IPS-18c (cell line): ENCODE data around the gene EIF4EBP2.

Experiments used
- H3K4me3 ChIP-seq: 2 replicates; pipeline ENCODE4 v1.7.0; 2013; ENCODE audit warnings: low read depth, mild to moderate bottlenecking, low read length, moderate library complexity; ENCODE audit not compliant: insufficient read depth
- H3K9me3 ChIP-seq: one replicate; pipeline ENCODE4 v1.6.1; 2013; ENCODE audit warnings: mild to moderate bottlenecking, low read length, moderate library complexity; ENCODE audit not compliant: control insufficient read depth, insufficient read depth

The EIF4EBP2 gene

GRCh38 chr10:70374775-70375614, 28.9 kb upstream of the EIF4EBP2 start:
- Histone ChIP-seq H3K9me3 (peaks cover 3% of the 10 kb centered on the region), H3K4me3 (no peak overlapping the region)

DNA sequence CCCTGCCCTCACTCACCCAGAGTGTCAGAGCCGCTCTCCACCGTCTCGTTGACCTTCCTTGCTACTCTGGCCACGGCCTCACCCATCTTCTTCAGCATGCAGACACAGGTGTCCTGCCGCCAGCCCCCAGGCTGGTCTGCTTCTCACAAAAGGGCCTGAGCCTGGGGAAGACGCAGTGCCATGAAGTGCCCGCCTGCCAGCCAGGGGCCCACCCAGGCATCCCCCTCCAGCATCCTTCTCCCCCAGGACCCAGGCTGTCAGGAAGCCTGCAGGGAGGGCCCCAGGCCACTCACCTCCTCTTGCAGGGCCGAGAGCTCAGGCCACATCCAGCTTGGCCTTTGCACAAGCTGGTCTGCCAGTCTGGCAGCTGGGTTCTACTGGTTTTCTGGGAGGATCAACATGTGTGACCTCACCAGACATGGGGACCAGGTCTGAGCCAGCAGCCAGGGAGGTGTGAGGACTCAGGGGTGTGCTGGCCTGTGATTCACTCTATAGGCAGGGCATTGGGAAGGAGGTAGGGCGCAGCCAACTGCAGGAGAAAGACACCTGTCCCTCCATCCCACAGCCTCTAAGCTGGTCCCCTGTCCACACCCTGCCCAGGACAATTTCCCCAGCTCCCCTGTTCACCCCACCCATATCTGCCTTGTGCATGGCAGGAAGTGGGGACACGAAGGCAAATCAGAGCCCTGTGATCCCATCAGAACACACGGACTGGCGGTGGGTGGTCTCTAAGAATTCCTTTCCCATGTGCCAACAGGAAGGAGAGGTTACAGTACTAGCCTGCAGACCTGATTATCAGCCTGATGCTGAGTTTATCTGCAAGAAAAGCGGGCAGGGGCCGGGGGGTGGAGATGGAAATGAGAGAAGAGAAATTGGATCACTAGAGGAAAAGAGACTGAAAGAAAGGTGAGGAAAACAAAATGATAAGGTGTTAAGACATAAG, 27.2 kb upstream of the EIF4EBP2 start:
- no peak overlapping the region for H3K4me3 ChIP-seq

DNA sequence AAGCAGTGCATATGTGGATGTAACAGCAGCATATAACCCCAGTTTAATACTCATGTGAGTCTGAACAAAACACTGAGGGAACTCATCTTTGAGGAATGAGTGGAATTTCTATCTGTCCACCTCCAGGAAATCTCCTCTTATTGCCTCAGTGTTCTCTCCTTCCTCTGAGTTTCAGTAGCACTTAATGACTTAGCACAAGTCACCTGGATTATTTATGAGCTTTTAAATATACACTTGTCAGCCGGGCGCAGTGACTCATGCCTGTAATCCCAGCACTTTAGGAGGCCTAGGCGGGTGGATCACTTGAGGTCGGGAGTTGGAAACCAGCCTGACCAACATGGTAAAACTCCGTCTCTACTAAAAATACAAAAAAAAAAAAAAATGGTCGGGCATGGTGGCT, 25.8 kb upstream of the EIF4EBP2 start:
- Histone ChIP-seq H3K9me3 (peaks cover 3% of the 10 kb centered on the region), H3K4me3 (no peak overlapping the region)

More for the DNA sequence above, 27.2 kb upstream of the EIF4EBP2 start:
- H3K9me3 ChIP-seq: peaks cover 3% of the 10 kb centered on the region

DNA sequence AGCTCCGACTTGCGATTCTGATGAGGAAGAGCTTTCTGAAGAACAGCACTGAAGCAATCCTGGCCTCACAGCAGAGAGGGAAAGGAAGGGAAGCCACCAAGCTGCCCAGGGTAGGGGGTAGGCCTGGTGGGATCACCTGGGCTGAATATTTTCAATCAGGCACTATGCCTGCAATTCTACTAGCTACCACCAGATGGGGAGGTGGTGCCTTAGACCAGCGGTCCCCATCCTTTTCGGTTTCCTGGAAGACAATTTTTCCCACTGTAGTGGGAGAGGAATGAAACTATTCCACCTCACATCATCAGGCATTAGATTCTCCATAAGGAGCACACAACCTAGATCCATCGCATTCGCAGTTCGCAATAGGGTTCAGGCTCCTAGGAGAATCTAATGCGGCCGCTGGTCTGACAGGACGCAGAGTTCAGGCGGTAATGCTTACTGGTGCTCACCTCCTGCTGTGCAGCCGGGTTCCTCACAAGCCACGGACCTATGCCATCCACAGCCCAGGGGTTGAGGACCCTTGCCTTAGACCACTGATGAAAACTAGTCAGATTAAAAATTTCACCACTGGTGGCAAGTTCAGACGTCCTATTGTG, 24.3 kb upstream of the EIF4EBP2 start:
- H3K4me3 ChIP-seq: no peak overlapping the region; the same call in 1 of the 2 replicates
- peaks cover 3% of the 10 kb centered on the region for H3K9me3 ChIP-seq

- Histone ChIP-seq H3K9me3 (peaks cover 3% of the 10 kb centered on the region), H3K4me3 (no peak overlapping the region; the same call in 1 of the 2 replicates)
Observed at GRCh38 chr10:70380350-70381135, 23.4 kb upstream of the EIF4EBP2 start.

DNA sequence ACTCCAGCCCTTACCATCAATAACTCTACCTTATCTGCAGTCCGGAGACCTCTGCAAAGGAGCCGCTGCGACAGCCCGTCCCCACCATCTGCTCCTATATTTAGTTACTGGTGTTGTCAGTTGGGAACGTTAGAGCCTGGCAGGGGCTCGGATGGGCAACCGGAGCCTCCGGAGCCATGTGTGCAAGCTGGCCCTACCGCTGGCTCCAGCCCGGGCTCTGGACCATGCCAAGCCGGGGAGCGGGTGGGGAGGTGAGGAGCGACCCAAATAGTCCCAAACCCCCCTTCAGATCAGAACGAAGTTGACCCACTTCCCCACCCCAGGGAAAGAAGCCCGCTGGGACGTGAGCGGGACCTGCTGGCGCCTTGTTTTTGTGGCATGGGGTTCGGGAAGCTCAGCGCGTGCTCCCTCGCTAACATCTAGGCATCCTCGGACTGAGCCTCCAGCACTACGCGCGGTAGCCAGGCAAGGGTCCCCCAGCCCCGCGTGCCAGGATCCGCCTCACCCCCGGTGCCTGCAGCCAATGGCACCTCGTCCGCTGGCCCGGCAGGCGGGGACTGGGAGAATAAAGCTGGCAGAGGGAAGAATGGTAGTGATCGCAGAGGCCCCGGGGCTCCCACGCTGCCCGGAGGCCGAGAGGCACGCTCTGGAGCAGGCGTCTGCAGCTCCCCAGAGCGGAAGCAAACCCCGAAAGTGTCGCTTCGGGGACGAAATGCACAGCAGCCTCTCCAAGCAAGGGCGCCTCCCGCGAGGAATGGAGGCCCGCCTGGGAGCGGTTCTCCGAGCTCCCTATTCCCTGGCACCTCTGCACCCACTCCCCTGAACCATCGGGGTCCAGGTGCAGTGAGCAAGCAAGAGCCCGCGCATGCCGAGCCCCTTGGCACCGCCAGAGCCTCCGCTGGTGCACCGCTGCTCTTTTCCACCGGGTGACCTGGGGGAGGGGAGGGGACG, 22.2 kb upstream of the EIF4EBP2 start:
- Histone ChIP-seq H3K9me3 (peaks cover 3% of the 10 kb centered on the region), H3K4me3 (peak overlapping the region; percentile 93)

- no peaks in the 10 kb centered on the region for H3K9me3 ChIP-seq
- no peak overlapping the region for H3K4me3 ChIP-seq
Observed at GRCh38 chr10:70391654-70392053, 12.3 kb upstream of the EIF4EBP2 start.

DNA sequence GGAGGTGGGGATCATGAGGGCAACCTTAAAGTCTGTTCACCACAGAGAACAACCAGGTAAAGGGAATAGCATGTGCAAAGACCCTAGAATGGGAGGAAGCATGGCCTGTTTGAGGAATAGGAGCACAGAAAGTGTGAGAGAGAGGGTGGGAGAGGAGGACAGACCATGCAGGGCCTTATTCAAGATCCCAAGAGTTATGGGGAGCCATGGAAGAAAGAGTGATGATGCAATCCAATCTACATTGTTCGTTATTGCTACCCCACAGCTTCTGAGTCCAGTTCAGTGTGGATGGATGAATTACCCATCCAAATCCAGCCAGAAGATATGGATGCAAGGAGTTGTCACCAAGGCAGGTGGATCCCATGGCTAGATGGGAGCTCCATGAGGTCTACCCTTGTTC, 7.8 kb upstream of the EIF4EBP2 start:
- Histone ChIP-seq H3K9me3 (no peaks in the 10 kb centered on the region), H3K4me3 (no peak overlapping the region)

GRCh38 chr10:70399177-70399576, 4.8 kb upstream of the EIF4EBP2 start:
- Histone ChIP-seq H3K4me3 (no peak overlapping the region), H3K9me3 (no peaks in the 10 kb centered on the region)

DNA sequence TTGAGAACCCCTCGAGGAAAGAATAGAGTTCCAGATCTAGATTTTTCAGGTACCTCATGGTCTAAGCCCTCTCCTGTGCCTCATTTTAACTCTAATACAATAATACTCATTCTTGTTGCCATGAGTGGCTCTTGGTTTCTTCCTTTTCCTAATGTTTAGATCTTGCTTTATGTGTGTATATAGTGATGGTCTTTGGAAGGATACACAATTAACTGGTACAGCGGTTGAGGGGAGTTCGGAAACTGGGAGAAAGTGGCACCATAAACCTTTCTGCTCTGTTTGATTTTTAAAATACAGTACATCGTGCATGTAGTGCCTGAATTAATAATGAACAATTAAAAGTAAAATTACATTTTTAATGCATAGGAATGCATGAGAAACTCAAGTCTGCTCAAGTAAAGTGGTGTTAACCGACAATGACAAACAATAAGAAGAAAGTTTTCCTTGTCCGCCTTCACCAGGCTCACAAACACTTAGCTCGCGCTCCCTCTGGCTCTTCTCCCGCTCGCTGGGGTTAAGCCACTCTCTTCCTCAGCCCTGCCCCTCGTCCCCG, 386 bp upstream of the EIF4EBP2 start:
- Histone ChIP-seq H3K9me3 (no peaks in the 10 kb centered on the region), H3K4me3 (peak overlapping the region; percentile 88)

DNA sequence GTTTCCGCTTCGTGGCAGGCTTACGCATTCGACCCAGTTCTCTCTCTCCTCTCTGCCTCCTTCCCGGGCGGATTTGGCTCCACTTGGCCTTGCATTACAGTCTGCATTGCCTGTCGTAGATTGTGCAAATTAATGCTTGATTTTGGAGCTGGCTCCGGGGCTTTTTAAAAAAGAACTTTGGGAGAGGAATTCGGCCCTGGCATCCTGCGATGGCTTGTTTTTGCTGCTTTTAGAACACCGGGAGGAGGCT, 767 bp downstream of the EIF4EBP2 start:
- no peaks in the 10 kb centered on the region for H3K9me3 ChIP-seq
- H3K4me3 ChIP-seq: peak overlapping the region; percentile 88

GRCh38 chr10:70405037-70405824, 1.3 kb downstream of the EIF4EBP2 start:
- peak overlapping the region; percentile 88 for H3K4me3 ChIP-seq
- H3K9me3 ChIP-seq: no peaks in the 10 kb centered on the region

- H3K4me3 ChIP-seq: no peak overlapping the region
Observed at GRCh38 chr10:70409772-70410171, 5.8 kb downstream of the EIF4EBP2 start.

DNA sequence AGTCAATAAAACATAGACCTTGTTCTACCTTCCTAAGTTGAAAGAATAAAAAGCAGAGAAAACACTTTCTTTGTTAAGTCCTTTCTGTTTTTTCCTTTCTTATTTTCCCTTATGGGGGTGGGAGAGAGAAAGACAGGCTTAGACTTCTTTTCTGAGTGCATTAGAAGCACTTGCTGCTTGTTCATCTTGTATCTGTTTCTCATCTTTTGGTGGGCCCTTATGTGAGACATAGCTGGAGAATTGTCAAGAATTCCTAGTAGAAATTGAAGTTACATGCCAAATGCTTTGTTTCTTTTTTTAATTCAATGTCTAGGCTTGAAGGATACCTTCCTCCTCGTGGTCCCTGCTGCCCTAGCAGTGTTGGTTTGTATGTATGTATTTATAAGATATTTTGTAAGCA, 6.7 kb downstream of the EIF4EBP2 start:
- Histone ChIP-seq H3K9me3 (no peaks in the 10 kb centered on the region), H3K4me3 (no peak overlapping the region)

More at GRCh38 chr10:70409772-70410171, 5.8 kb downstream of the EIF4EBP2 start:
- no peaks in the 10 kb centered on the region for H3K9me3 ChIP-seq

GRCh38 chr10:70412356-70412755, 8.4 kb downstream of the EIF4EBP2 start:
- H3K9me3 ChIP-seq: no peaks in the 10 kb centered on the region
- H3K4me3 ChIP-seq: no peak overlapping the region
